ENCODE data around the gene GET4.

GRCh38 chr7:844514-844913, 31.8 kb upstream of the GET4 start:
- TF ChIP-seq GATA2 (IDR thresholded peaks at IDR 0.05; ENCODE audit: low read depth, low read length): no peak
- no peak for TF ChIP-seq GATA3 (IDR thresholded peaks at IDR 0.05; ENCODE audit: low read depth, low read length)

Measured in SH-SY5Y (cell line).